Astrocyte (in vitro differentiated cells and primary cell): ENCODE measurements around the gene TRIP4.

Experiments
- EZH2 ChIP-seq: IDR thresholded peaks from 2 replicates; pipeline ENCODE4 v1.6.1; 2012; ENCODE audit warnings: mild to moderate bottlenecking, low read length, inconsistent platforms; ENCODE audit not compliant: insufficient read depth
- TF ChIP-seq, protein P1 (sequence below): IDR thresholded peaks from 2 replicates; pipeline ENCODE4 v1.5.1; 2011; ENCODE audit warnings: low read depth, mild to moderate bottlenecking, inconsistent platforms, low read length, moderate library complexity; ENCODE audit not compliant: insufficient read depth

DNA sequence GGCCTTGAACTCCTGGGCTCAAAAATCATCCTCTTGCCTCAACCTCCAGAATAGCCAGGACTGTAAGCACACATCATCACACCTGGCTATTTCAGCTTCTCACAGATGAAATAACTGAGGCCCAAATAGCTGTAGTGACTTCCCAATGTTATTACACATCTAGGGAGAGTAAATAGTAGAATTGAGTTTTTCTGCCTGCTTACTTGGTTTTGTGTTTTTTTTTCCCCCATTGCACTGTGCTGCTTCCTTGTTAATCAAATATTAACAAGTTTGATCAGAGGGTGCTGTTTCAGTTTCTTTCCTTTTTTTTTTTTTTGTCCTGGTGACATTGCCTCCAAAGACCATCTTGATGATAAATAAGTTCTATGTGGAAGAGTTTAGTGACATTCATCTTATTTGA is 96.1 kb downstream of the TRIP4 start:
- TF ChIP-seq, protein P1, sequence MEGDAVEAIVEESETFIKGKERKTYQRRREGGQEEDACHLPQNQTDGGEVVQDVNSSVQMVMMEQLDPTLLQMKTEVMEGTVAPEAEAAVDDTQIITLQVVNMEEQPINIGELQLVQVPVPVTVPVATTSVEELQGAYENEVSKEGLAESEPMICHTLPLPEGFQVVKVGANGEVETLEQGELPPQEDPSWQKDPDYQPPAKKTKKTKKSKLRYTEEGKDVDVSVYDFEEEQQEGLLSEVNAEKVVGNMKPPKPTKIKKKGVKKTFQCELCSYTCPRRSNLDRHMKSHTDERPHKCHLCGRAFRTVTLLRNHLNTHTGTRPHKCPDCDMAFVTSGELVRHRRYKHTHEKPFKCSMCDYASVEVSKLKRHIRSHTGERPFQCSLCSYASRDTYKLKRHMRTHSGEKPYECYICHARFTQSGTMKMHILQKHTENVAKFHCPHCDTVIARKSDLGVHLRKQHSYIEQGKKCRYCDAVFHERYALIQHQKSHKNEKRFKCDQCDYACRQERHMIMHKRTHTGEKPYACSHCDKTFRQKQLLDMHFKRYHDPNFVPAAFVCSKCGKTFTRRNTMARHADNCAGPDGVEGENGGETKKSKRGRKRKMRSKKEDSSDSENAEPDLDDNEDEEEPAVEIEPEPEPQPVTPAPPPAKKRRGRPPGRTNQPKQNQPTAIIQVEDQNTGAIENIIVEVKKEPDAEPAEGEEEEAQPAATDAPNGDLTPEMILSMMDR = no peak
- TF ChIP-seq EZH2 = no peak
